ENCODE data around the gene SNAPIN.
A peak's percentile ranks its signal among the peaks of the same experiment; 100 is the strongest.

DNA sequence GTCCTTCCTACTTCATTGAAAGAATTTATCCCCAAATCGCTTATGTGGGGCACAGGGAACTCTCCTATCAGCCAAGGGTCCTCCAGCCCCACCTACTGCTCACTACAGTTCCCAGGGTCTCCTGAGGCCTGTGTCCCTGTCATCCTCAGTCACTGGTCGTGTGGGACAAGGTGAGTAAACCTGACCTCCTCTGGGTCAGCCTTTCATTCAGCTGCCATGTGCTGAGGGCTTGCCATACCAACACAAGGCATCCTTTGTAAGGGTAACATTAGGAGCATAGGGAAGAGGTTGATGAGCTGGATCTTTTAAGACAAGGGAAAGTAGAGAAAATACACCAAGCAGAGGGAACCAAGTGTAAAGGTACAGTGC, 11.2 kb upstream of the SNAPIN start:
- TF ChIP-seq SIN3A (IDR thresholded peaks at IDR 0.05; ENCODE audit: low read depth) (no peak), TCF7L2 (IDR thresholded peaks at IDR 0.05; ENCODE audit: borderline replicate concordance, extremely low read depth, insufficient read depth, insufficient read length) (no peak), RAD21 (IDR thresholded peaks at IDR 0.05; ENCODE audit: low read depth) (no peak), ELF1 (IDR thresholded peaks at IDR 0.05; ENCODE audit: borderline replicate concordance, low read depth) (no peak), MAX (IDR thresholded peaks at IDR 0.05) (no peak), SP1 (IDR thresholded peaks at IDR 0.05; ENCODE audit: low read depth) (no peak), EZH2 (IDR thresholded peaks at IDR 0.05) (no peak), POLR2A (IDR thresholded peaks at IDR 0.05; ENCODE audit: borderline replicate concordance, extremely low read depth, insufficient read depth, insufficient read length) (peak; percentile 18)
- TF ChIP-seq, protein P1, sequence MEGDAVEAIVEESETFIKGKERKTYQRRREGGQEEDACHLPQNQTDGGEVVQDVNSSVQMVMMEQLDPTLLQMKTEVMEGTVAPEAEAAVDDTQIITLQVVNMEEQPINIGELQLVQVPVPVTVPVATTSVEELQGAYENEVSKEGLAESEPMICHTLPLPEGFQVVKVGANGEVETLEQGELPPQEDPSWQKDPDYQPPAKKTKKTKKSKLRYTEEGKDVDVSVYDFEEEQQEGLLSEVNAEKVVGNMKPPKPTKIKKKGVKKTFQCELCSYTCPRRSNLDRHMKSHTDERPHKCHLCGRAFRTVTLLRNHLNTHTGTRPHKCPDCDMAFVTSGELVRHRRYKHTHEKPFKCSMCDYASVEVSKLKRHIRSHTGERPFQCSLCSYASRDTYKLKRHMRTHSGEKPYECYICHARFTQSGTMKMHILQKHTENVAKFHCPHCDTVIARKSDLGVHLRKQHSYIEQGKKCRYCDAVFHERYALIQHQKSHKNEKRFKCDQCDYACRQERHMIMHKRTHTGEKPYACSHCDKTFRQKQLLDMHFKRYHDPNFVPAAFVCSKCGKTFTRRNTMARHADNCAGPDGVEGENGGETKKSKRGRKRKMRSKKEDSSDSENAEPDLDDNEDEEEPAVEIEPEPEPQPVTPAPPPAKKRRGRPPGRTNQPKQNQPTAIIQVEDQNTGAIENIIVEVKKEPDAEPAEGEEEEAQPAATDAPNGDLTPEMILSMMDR (IDR thresholded peaks at IDR 0.05 in 2 of 3, conservative IDR thresholded peaks at IDR 0.05 in 1 of 3; ENCODE audit: borderline replicate concordance in 1 of 3, insufficient read depth in 1 of 3, low read depth in 2 of 3, low read length in 2 of 3): no peak
- TF ChIP-seq, protein P2, sequence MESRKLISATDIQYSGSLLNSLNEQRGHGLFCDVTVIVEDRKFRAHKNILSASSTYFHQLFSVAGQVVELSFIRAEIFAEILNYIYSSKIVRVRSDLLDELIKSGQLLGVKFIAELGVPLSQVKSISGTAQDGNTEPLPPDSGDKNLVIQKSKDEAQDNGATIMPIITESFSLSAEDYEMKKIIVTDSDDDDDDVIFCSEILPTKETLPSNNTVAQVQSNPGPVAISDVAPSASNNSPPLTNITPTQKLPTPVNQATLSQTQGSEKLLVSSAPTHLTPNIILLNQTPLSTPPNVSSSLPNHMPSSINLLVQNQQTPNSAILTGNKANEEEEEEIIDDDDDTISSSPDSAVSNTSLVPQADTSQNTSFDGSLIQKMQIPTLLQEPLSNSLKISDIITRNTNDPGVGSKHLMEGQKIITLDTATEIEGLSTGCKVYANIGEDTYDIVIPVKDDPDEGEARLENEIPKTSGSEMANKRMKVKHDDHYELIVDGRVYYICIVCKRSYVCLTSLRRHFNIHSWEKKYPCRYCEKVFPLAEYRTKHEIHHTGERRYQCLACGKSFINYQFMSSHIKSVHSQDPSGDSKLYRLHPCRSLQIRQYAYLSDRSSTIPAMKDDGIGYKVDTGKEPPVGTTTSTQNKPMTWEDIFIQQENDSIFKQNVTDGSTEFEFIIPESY (IDR thresholded peaks at IDR 0.05; ENCODE audit: extremely low read depth, insufficient replicate concordance, low read length): no peak
